EH (cell line): ENCODE measurements around the gene GLS.

Experiments used
- DNase-seq: peaks from one replicate; pipeline ENCODE4 v3.0.0-alpha.2; 2015; ENCODE audit warnings: low read depth

Gene GLS

DNA sequence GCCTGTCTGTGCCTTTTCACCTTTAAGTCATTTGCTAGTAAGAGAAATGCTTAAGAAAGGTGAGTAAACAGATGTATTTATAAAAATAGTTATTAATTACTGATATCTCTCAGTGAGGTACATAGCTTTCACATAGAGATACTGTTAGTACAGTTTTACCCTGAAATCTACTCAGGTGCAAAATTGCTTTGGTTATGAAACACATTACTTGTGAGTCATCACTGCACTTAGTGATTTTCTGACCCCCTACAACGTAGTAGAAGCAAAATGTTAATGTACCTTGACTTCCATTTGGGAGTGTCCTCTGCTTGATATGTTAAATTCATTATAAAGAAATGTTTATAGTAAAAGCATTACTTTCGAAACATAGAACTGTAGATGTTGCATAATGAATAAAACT is 6.5 kb downstream of the GLS start:
- no peak for DNase-seq

DNA sequence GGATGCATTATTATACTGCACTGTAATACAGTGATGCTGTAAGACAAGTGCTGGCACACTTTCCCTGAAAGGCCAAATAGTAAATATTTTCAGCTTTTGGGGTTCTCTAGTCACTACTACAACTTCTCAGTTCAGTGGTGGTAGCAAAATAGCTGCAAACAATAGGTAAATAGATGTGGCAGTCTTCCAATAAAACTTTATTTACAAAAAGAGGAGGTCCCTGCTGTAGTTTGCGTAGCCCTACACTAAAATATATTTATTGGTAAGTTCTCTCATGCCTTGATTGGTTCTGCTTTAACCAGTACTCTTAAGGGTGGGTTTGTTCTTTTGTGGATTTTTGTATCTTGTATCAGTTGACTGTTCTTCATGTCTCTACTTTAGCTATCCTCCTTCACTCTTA is 7.8 kb downstream of the GLS start:
- no peak for DNase-seq

GRCh38 chr2:190889175-190889943 is 8.7 kb downstream of the GLS start:
- DNase-seq = no peak

DNA sequence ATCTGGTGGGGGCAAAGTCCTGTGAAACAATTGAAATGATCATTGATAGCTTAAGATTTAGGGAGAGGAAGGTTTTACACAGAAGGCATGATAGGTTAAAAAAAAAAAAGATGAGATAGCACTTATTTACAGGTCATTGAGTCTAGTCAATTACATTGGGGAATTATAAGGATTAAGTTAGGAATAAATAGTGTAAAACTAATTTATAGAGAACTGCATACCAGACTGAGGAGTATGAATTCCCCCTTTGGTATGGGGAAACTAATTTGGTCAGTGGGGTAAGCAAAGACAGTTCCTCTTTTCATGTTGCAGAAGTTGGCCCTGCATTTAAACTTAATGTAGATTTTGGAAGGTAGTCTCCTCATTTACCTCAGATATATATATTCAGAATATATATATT is 10.8 kb downstream of the GLS start:
- no peak for DNase-seq

- DNase-seq = no peak
These were observed 11.3 kb downstream of the GLS start for GRCh38 chr2:190891889-190892288.

DNA sequence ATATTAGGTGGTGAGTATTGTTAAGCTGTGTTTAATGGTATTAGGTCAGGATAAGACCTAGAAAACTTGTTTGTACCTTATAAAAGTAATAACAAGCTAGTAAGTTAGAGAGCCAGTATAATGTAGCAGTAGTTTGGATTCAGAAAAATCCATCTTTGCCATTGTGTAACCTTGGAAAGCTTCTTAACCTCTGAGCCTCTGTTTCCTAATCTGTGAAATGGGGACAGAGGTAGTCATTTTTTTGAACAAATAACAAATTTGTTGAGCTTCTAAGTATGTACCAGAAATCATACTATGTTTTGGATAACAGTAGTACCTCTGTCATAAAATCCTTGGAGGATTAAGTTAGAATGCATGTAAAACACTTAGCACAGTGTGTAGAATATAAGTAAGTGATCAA is 12.5 kb downstream of the GLS start:
- no peak for DNase-seq

DNA sequence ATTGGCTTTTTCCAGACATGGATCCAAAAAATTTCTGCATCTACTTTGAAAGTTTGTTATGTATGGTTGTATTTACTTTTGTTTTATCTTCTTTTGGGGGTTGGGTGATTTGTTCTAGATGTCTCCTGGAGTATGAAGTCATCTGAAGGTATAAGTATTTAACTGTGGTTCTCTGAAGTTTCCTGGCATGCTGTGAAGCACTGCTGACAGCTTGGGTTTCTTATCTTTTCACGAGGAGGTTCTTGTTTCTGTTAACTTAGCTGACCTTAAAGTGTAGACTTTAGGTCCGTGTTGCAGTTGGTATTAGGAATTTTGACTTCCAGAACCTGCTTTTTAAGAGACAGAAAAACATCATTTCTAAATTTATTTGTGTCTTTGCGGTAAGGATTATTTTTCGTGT is 15.9 kb downstream of the GLS start:
- DNase-seq = no peak

- DNase-seq = peak; percentile 35
These were observed 23.3 kb downstream of the GLS start for GRCh38 chr2:190903693-190904450.

DNA sequence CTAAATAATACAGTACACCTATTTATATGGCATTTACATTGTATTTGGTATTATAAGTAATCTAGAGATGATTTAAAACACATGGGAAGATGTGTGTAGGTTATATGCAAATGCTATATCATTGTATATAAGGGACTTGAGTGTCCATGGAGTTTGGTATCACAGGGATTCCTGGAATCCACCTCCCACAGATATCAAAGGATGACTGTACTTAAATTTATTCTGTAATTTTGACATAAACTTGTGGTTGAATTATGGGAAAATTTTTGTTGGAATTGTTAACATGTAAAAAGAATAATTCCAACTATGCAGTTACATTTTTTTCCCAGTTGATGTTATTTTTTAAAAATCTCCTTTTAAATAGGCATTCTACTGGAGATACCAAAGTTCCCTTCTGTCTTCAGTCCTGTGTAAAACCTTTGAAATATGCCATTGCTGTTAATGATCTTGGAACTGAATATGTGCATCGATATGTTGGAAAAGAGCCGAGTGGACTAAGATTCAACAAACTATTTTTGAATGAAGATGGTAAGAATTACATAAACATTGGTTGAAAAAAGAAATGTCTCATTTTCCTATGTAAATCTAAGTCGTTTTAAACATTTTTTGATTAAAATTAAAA is 24.1 kb downstream of the GLS start:
- peak; percentile 83 for DNase-seq

DNA sequence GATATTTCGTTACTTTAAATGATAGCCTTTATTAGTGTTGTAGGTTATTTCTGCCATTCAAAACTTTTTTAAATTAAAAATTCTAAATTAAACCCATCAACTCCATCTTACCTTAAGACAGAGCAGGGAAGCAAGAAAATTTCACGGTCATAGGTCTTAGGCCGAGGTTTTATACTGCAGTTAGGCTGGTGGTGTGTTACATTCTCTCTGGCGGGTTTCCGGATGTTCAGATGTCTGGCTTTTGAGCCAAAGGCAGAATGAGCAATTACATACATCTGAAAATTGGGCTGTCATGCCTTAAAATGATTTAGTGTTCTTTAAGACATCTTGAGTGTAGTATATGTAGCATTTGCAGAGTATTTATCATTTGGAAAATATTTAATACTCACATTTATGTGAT is 27.9 kb downstream of the GLS start:
- no peak for DNase-seq

DNA sequence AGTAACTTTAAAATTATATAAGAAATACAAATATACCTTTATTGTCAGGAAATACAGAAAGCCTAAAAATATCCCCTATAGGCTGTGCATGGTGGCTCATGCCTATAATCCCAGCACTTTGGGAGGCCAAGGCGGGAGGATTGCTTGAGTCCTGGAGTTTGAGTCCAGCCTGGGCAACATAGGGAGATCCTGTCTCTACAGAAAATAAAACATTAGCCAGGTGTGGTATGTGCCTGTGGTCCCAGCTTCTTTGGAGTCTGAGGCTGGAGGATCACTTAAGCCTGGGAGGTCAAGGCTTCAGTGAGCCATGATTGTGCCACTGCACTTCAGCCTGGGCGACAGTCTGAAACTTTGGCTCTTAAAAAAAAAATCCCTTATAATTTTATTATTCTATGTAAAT is 29.1 kb downstream of the GLS start:
- no peak for DNase-seq

DNA sequence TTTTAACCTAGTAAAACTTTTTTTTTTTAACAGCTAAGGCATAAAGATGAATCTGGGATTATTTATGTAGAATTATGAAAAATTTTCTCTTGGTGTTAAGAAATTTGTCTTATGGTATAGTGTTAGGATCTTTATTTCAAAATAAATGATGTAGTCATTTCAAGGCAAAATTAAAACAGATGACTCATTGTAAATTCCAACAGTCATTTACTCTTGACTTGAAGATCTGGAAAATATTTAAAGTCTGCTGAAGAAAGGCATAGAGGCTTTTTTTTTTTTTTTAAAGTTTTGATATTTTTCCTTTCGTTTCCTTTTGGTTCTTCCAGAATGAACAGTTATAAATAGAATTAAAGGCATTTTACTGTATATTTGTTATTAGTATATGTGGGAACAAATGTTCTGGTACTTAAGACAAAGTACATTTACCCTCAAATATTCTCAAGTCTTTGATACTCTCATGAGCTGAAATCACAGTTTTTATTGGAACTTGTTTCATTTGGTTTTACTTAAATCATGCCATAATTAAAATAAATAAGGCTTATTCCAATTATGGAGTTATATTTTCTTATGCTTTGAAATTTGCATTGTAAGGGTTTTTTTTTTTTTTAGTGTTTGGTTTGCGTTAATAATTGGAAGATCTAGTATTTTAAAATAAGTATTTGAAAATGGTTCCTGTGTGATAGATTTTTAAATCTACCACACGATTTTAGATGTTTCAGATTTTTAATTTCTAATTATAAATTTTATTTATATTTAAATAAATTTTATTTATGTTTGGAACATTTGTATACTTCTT is 29.9 kb downstream of the GLS start:
- DNase-seq = peak; percentile 70

- peak; percentile 51 for DNase-seq
These were observed 31.2 kb downstream of the GLS start for GRCh38 chr2:190911813-190912212.

- peak; percentile 60 for DNase-seq
These were observed 32.1 kb downstream of the GLS start for GRCh38 chr2:190912726-190913125.

- DNase-seq = no peak
These were observed 33.1 kb downstream of the GLS start for GRCh38 chr2:190913725-190914124.

DNA sequence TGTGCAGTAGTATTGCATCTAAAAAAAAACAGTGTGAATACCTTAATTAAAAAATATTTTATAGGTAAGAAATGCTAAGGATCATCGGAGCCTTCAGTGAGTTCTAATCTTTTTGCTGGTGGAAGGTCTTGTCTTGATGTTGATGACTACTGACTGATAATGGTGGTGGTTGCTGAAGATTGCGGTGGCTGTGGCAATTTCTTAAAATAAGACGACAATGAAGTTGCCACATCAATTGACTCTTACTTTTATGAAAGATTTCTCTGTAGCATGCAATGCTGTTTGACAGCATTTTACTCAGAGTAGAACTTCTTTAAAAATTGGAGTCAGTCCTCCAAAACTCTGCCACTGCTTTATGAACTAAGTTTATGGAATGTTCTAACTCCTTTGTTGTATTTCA is 36.2 kb downstream of the GLS start:
- no peak for DNase-seq

DNA sequence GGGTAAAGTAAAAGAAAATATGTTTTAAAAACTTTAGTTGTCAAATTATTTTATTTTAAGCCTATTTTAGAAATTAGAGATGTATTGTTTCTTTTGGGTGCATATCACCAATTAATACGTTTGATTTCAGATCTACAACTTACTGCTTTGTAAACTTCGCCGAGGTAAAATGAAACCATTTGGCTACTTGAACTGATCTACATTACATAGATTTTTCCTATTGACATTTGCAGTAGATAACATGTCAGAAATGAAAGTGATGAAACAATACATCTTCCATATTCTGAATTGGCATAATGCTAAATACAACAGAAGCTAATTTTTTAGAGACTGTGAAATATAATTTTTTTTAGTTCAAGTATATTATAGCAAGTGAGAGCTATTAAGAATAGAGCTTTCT is 39.5 kb downstream of the GLS start:
- DNase-seq = no peak

- no peak for DNase-seq
These were observed 41.8 kb downstream of the GLS start for GRCh38 chr2:190922376-190922775.

DNA sequence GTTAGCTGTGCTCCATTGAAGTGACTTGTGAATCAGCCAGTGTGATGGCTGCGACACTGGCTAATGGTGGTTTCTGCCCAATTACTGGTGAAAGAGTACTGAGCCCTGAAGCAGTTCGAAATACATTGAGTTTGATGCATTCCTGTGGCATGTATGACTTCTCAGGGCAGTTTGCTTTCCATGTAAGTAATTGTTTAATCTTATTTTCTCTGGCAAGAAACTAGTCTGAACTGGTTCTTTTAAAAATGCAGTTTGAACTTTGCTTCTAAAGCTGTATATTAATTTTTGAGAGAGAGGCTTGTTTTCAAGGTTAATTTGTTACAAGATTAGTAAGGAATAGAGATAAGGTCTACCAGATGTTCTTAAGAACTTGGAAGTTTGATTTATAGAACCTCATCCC is 46.7 kb downstream of the GLS start:
- peak; percentile 79 for DNase-seq

- no peak for DNase-seq
These were observed 49.3 kb downstream of the GLS start for GRCh38 chr2:190929919-190930318.

- DNase-seq = no peak
These were observed 49.8 kb downstream of the GLS start for GRCh38 chr2:190930411-190930810.

DNA sequence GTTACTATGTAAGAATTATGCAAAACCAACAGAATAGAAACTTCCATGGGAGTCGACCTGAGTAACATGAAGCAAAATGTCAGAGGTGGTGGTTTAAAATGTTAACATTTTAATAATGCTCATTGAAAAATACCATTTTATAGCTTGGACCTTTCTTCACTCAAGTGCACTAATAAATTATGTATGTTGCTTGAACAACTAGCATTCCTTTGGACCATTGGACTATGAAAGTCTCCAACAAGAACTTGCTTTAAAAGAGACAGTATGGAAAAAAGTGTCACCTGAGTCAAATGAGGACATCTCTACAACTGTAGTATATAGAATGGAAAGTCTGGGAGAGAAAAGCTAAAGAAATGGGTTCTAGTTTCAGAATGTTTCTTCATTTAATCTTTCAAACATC is 51.9 kb downstream of the GLS start:
- no peak for DNase-seq
